Astrocyte of the cerebellum (primary cell): Measurements from ENCODE around the gene SLX4IP.

Source experiments
- DNase-seq: peaks from one replicate; pipeline ENCODE4 v3.0.0-alpha.2; 2011; ENCODE audit warnings: low read depth
- H3K4me3 ChIP-seq: 2 replicates; pipeline ENCODE4 v1.5.1; 2011; ENCODE audit warnings: mild to moderate bottlenecking, low read depth, low read length, moderate library complexity
- CTCF ChIP-seq: IDR thresholded peaks from 2 replicates; pipeline ENCODE4 v1.5.1; 2012; ENCODE audit warnings: low read length, low read depth, moderate library complexity, mild to moderate bottlenecking; ENCODE audit errors: missing control alignments
- in situ Hi-C: cut with HindIII; loops from 2 replicates; pipeline ENCODE4 v1.10.0; 2017; ENCODE audit warnings: low sequenced_read_pairs

The SLX4IP gene

GRCh38 chr20:10537850-10538480 is 102.9 kb downstream of the SLX4IP start:
- TF ChIP-seq CTCF = no peak
- in situ Hi-C loops = no loop called here
- DNase-seq = peak; percentile 69
- no peak overlapping the region for H3K4me3 ChIP-seq

GRCh38 chr20:10538768-10539167 is 103.7 kb downstream of the SLX4IP start:
- in situ Hi-C loops = no loop called here
- H3K4me3 ChIP-seq = no peak overlapping the region
- DNase-seq = no peak
- no peak for TF ChIP-seq CTCF

GRCh38 chr20:10539818-10540553 is 104.9 kb downstream of the SLX4IP start:
- no peak for DNase-seq
- no peak overlapping the region for H3K4me3 ChIP-seq
- no peak for TF ChIP-seq CTCF
- in situ Hi-C loops = no loop called here

- in situ Hi-C loops = no loop called here
- TF ChIP-seq CTCF = no peak
- no peak overlapping the region for H3K4me3 ChIP-seq
- peak; percentile 63 for DNase-seq
These were observed 105.8 kb downstream of the SLX4IP start for GRCh38 chr20:10540636-10541493.

- in situ Hi-C loops = no loop called here
- H3K4me3 ChIP-seq = no peak overlapping the region
- no peak for TF ChIP-seq CTCF
- no peak for DNase-seq
These were observed 106.7 kb downstream of the SLX4IP start for GRCh38 chr20:10541668-10542411.

GRCh38 chr20:10542442-10542841 is 107.3 kb downstream of the SLX4IP start:
- no peak for DNase-seq
- TF ChIP-seq CTCF = no peak
- H3K4me3 ChIP-seq = no peak overlapping the region
- in situ Hi-C loops = no loop called here
